Stimulated activated CD4-positive, alpha-beta T cell treated with anti-CD3 and anti-CD28 coated beads, TNF-alpha, amount 100 ng/mL, for 4 hours (primary cell): ENCODE measurements around the gene BRAP.
A peak's percentile ranks its signal among the peaks of the same experiment; 100 is the strongest.
"Not testable (repeated sequence)": the region's sequence is repeated elsewhere in the genome, so short reads cannot be mapped to it uniquely, and the experiment has no call there.

Experiments
- DNase-seq, 3 experiments: peaks; one replicate each; pipeline ENCODE4 v3.0.0-alpha.2; 2020; ENCODE audit warnings: low read depth in 3 of 3

The BRAP gene, protein sequence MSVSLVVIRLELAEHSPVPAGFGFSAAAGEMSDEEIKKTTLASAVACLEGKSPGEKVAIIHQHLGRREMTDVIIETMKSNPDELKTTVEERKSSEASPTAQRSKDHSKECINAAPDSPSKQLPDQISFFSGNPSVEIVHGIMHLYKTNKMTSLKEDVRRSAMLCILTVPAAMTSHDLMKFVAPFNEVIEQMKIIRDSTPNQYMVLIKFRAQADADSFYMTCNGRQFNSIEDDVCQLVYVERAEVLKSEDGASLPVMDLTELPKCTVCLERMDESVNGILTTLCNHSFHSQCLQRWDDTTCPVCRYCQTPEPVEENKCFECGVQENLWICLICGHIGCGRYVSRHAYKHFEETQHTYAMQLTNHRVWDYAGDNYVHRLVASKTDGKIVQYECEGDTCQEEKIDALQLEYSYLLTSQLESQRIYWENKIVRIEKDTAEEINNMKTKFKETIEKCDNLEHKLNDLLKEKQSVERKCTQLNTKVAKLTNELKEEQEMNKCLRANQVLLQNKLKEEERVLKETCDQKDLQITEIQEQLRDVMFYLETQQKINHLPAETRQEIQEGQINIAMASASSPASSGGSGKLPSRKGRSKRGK

DNA sequence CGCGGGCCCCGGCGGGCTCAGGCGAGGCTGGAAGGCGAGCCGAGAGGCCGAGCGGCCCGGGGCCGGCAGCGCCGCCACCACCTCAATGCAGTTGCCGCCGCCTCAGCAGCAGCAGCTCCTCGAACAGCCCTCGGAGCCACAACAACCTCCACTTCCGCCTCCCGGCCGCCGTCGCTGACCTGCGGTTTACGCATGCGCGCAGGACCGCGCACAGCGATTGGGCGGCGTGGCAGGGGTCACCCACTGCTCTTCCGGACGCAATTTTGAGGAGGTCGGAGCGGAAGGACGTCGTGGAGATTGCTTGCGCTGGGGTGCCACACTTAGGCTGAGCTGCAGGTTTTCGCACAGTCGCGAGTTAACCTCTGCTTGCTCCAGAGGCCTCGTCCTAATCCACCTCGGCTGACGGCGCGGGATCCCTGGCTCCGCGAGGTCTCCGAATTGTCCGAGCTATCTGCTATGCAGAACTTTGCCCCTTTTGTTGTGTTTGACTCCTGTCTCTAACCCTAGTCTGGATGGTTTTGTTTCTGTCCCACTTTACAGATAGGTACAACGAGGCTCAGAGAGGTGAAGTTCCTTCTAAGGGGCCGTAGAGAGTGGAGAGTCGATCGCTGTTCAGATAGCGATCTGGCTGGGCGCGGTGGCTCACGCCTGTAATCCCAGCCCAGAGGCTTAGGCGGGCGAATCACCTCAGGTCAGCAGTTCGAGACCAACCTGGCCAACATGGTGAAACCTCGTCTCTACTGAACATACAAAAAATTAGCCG, at the start of gene BRAP, which contains the start of gene ACAD10:
Gene BRAP (minus strand): TSS at position 146 of the 763 bp plus-strand sequence. CDS start 164 bp downstream, outside the sequence.
Gene ACAD10 (plus strand): TSS at position 243 of the 763 bp plus-strand sequence. CDS start 6,657 bp downstream, outside the sequence.
- peak; percentile 80 to 86 (median 84) for DNase-seq

DNA sequence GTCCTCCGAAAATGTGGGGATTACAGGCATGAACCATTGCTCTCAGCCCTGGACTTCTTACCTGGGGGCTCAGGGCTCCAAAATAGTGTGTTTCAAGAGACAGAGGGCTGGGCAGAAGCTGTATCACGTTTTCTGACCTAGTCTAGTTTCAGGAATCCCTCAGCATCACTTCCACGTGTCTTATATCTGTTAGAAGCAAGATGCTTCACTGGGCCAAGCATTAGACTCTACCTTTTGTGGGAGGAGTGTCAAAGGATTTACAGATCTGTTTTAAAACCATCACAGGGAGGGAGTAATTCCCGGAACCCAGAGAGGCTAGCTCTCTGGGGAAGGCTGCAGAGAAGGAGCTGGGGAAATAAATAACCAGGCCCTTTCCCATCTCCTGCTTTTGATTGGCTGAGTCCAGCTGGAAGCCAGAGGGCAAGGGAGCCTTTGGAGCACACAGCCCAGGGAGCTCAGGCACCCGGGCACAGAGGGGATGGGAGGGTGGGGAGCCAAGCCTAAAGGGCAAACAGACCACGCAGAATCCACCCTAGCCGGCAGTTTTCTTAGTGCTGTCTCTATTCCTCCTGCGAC, 47.7 kb upstream of the BRAP start:
- DNase-seq = no peak

DNA sequence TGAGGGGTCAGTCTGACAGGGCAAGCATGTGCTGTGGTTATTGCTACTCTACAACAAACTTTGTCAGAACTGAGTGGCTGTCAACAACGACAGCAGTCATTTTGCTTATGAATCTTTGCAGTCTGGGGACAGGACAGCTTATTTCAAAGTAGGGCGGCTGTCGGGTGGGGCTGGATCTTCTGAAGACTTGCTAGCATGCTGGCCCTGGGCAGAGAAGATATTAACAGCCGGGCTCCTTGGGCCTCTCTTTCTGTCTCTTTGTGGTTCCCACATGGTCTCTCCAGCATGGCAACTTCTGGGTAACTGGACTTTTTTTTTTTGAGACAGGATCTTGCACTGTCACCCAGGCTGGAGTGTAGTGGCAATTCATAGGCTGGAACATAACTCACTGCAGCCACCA, 47.0 kb upstream of the BRAP start:
- no peak for DNase-seq

DNA sequence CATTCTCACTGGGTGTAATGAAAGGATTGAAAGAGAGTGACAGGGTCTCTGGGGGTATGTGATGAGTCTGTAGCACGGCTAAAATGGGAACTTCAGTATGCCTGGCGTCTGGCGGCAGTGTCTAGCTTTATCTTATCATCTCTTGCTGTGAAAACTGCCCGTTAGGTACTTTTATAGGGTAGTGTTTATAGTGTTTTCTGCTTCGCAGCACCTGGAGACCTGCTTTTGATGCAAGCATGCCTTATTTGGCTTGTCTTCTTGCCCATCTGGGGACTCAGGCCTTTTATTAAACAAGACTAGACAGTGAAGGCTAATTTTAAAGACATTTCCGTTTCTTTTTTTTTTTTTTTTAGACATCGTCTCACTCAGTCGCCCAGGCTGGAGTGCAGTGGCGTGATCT, 44.7 kb upstream of the BRAP start:
- DNase-seq = no peak

DNA sequence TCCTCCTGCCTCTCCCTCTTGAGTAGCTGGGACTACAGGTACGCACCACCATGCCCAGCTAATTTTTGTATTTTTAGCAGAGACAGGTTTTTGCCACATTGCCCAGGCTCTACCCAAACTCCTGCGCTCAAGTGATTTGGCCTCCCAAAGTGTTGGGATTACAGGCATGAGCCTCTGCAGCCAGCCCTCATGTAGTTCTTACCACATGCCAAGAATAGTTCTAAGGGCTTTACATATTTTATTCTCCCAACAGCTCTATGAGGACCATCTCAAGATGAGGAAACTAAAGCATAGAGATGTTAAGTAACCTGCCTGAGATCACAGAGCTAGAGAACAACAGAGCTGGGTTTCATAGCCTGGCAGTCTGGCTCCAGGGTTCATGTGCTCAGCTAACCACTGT, 43.0 kb upstream of the BRAP start:
- DNase-seq = no peak

GRCh38 chr12:111723646-111724360, 38.0 kb upstream of the BRAP start:
- DNase-seq = not testable (repeated sequence)

- DNase-seq = no peak
These were observed 34.7 kb upstream of the BRAP start for GRCh38 chr12:111720457-111720856.

DNA sequence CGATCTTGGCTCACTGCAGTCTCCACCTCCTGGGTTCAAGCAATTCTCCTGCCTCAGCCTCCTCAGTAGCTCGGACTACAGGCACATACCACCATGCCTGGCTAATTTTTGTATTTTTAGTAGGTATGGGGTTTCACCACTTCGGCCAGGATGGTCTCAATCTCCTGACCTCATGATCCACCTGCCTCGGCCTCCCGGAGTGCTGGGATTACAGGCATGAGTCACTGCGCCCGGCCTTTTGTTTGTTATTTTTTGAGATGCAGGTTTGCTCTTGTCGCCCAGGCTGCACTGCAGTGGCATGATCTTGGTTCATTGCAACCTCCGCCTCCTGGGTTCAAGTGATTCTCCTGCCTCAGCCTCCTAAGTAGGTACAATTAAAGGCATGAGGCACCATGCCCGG, 33.6 kb upstream of the BRAP start:
- DNase-seq = not testable (repeated sequence)

- DNase-seq = no peak
These were observed 29.5 kb upstream of the BRAP start for GRCh38 chr12:111715279-111715678.

DNA sequence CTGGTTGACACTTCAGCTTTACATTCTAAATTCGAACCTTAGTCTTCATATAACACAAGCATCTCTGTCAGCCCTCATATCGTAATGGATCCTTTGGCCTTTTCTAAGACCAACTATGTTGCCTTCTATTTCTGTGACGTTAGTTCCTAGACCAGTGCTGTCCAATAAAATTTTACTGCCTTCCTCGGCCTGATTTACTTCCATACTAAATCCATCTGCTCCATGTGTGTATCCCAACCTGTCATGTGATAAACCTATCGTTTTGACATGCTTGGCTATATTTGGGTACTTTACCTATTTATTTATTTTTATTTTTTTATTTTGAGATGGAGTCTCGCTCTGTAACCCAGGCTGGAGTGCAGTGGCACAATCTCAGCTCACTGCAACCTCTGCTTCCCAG, 20.4 kb upstream of the BRAP start:
- no peak for DNase-seq

- DNase-seq = no peak
These were observed 19.9 kb upstream of the BRAP start for GRCh38 chr12:111705672-111706071.

- no peak for DNase-seq
These were observed 14.2 kb upstream of the BRAP start for GRCh38 chr12:111699962-111700361.

DNA sequence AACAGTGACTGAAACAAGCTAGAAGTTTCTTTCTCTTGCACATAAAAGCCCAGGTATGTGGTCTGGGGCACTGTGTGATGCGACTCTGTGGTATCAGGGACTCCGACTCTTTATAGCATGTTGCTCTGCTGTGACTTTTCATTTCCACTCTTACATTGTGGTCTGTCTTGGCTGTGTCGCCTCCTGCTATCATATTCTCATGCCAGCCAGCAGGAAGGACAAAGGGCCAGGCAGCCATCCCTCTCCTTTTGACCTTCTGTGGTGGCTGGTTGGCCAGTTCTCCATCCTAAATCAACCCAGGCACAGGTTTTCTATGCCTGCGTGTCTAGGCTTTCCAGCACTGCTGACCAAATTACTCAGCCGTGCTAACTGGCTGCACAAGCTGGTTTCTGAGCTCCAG, 8.1 kb upstream of the BRAP start:
- no peak for DNase-seq

GRCh38 chr12:111692575-111693210, 6.9 kb upstream of the BRAP start:
- no peak for DNase-seq

- DNase-seq = no peak
These were observed 5.5 kb upstream of the BRAP start for GRCh38 chr12:111691262-111691661.

- DNase-seq = no peak
These were observed 2.2 kb upstream of the BRAP start for GRCh38 chr12:111687952-111688351.

DNA sequence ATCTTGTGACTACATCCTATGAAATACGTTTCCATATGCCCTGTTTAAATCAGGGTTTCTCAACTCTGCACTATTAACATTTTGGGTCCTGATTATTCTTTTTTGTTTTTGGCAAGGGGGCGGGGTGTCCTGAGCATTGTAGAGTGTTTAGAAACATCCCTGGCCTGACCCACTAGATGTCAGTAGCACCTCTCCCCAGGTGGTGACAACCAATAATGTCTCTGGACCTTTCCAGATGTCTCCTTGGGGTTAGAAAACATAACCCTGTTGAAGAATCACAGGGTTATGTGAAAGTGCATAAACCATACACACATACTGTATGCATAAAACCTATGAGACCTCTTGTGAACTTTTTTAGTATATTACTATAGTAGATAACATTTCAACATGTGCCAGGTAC, 1.5 kb upstream of the BRAP start:
- DNase-seq = no peak

- DNase-seq = no peak
These were observed 884 bp upstream of the BRAP start for GRCh38 chr12:111686574-111687105.

- peak in 1 of 3 experiments; percentile 2 for DNase-seq
These were observed 390 bp downstream of the BRAP start for GRCh38 chr12:111685322-111685810.

DNA sequence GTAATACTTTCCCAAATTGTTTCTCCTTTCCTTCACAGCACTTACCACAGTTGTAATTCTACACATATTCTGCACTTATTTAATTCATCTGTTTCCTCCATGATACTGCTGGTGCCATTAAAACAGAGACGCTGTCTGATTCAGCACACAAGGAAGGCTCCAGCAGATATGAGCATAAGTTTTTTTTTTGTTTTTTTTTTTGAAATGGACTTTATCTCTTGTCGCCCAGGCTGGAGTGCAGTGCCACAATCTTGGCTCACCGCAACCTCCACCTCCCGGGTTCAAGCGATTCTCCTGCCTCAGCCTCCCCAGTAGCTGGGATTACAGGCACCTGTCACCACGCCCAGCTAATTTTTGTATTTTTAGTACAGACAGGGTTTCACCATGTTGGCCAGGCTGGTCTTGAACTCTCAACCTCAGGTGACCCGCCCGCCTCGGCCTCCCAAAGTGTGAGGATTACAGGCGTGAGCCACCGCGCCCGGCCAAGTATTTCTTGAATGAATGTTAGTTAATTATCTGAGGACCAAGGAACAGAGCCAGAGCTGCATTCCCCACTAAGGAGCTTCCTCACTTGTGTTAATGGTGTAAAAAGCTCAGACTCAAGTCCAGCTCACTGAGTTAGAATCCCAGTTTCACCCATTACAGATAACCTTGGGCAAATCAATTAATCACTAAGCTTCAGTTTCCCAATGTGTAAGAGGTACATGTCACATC, 1.1 kb downstream of the BRAP start:
- DNase-seq = not testable (repeated sequence)
